GM18907 (cell line): ENCODE measurements around the gene RAPGEF2.
A peak's percentile ranks its signal among the peaks of the same experiment; 100 is the strongest.

Experiments used
- ATAC-seq: cut with Tn5 transposase; IDR thresholded peaks from one replicate; pipeline ENCODE4 v1.9.1; 2021; ENCODE audit warnings: mild to moderate bottlenecking, moderate library complexity; ENCODE audit not compliant: unreplicated experiment

Gene RAPGEF2

GRCh38 chr4:159193046-159193620 lies 90.3 kb downstream of the RAPGEF2 start:
- ATAC-seq, result no peak

- no peak for ATAC-seq
Observed at GRCh38 chr4:159195361-159195769, 92.5 kb downstream of the RAPGEF2 start.

DNA sequence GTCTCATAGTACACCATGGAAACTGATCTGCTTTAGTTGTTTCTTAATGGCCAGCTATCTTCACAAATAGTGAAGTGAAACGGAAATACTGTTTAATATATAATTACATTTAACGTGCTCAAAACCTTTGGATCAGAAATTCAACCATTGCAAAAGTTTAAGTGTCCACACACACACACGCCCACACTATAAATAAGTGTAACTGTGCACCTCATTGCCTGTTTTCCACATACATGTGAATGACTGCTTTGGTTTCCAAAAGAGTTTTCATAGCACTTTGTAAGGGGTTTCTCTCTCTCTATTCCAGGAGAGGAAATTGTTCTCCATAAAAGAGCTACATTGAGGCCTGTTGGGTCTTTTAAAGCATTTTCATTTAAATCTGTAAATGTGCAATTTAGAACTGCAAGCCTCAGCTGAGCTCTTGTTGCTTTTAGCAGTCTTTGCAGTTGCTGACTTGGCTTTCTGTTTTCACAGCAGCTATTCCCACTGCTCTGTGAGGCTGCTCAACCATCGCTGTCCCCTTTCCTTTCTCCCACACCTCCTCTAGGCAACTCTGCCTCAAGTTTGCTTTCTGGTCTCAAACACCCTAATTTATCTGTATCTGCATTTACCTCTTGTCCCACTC lies 94.5 kb downstream of the RAPGEF2 start:
- no peak for ATAC-seq

- ATAC-seq, result no peak
Observed at GRCh38 chr4:159197885-159198269, 95.0 kb downstream of the RAPGEF2 start.

GRCh38 chr4:159199826-159200225 lies 96.9 kb downstream of the RAPGEF2 start:
- ATAC-seq, result no peak

- no peak for ATAC-seq
Observed at GRCh38 chr4:159201168-159201567, 98.3 kb downstream of the RAPGEF2 start.

GRCh38 chr4:159204566-159204965 lies 101.7 kb downstream of the RAPGEF2 start:
- ATAC-seq, result no peak

DNA sequence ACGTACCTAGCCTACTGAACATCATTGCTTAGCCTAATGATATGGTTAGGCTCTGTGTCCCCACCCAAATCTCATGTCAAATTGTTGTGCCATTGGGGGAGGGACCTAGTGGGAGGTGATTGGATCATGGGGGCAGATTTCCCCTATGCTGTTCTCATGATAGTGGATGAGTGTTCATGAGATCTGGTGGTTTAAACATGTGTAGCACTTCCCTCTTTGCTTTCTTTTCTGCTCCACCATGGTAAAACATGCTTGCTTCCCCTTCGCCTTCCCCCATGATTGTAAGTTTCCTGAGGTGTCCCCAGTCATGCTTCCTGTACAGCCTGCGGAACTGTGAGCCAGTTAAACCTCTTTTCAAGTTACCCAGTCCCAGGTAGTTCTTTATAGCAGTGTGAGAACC lies 102.6 kb downstream of the RAPGEF2 start:
- ATAC-seq, result no peak

- peak; percentile 88 for ATAC-seq
Observed at GRCh38 chr4:159206427-159206871, 103.6 kb downstream of the RAPGEF2 start.

- no peak for ATAC-seq
Observed at GRCh38 chr4:159209249-159209648, 106.4 kb downstream of the RAPGEF2 start.

- no peak for ATAC-seq
Observed at GRCh38 chr4:159210975-159211374, 108.1 kb downstream of the RAPGEF2 start.

DNA sequence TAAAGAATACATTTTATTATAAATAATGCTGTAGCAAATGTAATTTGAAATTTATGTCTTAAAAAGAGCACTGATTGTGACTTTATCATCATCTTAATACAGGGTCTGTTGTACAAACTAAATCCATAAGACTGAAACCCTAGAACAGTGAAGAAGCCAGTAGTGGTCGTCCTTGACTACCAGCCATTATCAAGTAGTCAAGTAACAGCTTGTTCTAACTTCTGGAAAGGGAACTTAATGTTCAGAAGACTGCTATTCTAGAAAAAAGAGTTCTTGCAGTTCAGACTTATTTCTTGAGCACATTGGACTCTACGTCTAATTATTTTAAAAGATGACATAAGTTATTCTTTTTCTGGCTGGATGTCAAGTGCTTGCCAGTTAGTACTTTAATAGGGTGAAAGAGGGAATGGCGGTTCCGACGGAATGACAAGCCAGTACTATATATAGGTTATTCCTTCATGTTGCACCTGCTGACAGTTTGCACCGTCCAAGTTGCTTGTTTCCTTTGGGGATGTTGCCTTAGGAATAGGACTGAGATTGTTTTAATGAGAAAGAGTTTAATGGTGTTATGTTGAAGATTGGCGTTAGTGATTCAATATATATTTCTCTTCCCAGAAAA lies 109.9 kb downstream of the RAPGEF2 start:
- no peak for ATAC-seq

DNA sequence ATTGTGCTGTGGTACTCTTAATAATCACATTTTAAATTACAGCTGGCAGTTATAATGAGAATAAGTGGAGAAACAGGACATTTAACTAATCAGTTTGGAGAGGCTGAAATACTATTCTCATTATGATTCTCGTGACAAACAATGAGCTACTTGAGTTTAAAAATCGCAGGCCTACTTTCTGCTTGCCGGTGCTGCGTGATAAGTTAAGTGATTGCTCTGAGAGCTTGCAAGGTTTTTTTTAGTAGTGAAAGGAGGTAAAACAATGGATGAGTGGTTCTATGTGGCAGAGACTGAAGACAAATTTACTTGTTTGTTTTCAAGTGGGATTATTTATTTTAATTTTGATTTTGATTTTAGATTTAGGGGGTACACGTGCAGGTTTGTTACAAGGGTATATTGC lies 114.0 kb downstream of the RAPGEF2 start:
- ATAC-seq, result no peak

DNA sequence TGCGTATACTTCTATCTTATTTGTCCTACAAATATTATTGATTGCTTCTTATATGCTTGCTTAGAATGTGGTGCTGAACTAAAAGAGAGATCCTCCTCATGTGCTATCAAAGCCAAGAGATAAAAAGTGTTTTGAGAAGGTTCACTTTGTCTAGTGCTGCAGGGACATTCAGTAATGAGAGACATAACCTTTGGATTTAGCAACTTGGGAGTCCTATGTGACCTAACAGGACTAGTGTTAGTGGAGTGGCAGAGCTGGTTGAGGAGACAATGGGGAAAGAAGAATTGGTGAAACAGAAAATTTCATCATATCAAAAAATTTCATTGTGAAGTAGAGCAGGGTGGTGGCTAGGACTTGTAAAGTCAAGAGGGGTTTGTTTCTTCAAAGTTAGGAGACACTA lies 117.0 kb downstream of the RAPGEF2 start:
- ATAC-seq, result no peak

GRCh38 chr4:159220353-159220752 lies 117.5 kb downstream of the RAPGEF2 start:
- no peak for ATAC-seq

DNA sequence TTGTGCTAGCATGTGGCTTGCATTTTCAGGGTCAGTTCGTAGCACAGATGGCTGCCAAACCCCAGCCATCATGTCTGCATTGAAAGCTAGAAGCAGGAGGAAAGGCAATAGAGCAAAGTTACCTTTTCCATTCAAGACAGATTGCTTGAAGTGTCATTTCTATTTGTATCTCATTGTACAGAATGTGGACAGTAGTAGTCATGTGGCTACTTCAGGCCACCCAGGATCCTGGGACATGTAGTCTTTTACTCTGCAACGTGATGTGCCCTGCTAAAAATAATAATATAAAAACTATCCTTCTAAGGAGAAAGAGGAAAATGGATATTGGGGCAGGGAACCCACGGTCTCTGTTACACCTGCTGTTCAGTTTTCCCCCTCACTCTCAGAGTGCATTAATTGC lies 118.4 kb downstream of the RAPGEF2 start:
- no peak for ATAC-seq

GRCh38 chr4:159222043-159222552 lies 119.2 kb downstream of the RAPGEF2 start:
- no peak for ATAC-seq

DNA sequence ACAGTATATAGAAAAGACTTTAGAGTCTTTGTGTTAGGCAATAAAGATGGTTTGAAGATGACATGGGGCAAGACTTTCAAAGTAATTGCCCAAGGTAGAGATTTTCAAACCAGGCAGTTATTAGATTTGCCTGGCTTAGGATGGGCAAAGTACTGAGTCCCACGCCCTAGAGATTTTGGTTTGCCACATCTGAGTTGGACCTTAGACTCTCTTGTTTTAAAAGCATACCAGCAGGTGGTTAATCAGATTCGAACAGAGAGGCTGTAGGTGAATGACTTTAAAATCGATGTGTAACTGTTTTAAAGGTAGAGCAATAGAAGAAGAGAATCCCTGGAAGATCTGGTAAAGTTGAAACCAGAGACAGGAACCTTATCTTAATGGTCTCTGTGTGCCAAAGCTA lies 121.5 kb downstream of the RAPGEF2 start:
- no peak for ATAC-seq

DNA sequence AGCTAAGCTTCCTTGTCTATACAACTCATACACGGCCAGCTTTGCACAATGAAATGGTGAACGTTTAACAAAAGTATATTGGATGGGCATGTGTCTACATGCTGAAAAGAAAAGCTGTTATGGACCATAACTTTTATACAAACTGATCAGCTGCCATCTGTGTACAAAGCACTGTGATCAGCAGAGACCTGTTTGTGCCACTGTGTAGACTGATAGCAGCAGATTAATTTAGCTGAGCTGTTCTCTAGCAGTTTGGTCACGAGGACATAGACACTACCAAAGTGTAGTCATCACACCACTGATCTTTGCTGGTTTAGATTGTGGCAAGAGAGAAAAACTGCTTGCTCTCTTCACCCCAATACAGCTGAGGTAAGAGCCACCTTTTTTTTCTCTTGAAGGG lies 124.5 kb downstream of the RAPGEF2 start:
- no peak for ATAC-seq

GRCh38 chr4:159227984-159228383 lies 125.1 kb downstream of the RAPGEF2 start:
- no peak for ATAC-seq

DNA sequence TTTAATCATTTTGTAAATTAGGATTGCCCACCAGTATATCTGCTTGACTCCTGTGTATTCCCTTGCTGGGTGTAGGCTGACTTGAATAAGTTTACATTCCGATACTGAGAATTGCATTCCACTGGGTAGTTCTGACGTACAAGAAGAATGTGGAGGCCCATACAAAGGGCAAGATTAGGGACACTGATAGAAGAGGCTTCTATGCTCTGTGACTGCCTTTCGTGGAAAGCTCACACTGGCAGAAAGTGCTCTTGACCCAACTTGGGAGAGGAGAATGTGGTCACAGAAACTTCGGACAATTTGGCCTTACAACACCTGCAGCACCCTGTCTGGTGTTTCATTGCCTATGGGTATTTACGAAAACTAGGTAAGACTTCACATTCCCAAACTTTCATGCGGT lies 126.3 kb downstream of the RAPGEF2 start:
- ATAC-seq, result no peak

GRCh38 chr4:159232465-159233106 lies 129.7 kb downstream of the RAPGEF2 start:
- no peak for ATAC-seq
